HEK293 (cell line): ENCODE measurements around the gene JMJD6.

Source experiments
- GLI2 ChIP-seq: fragments of 450-650 bp; formaldehyde crosslinking; IDR thresholded peaks from 2 replicates; pipeline ENCODE4; 2017; ENCODE audit warnings: missing biosample characterization, missing genetic modification characterization, low read depth, borderline replicate concordance
- SETDB1 ChIP-seq: IDR thresholded peaks from one replicate; pipeline ENCODE4 v1.6.1; 2017; ENCODE audit warnings: mild to moderate bottlenecking, low read length, moderate library complexity, mixed read lengths; ENCODE audit not compliant: insufficient read length
- ZBTB1 ChIP-seq: fragments of 450-650 bp; formaldehyde crosslinking; IDR thresholded peaks from 2 replicates; pipeline ENCODE4 v1.5.1; 2016; ENCODE audit warnings: missing biosample characterization, missing genetic modification characterization
- ZBTB21 ChIP-seq: fragments of 450-650 bp; formaldehyde crosslinking; IDR thresholded peaks from 2 replicates; pipeline ENCODE4 v1.5.1; 2017; ENCODE audit warnings: missing biosample characterization, missing genetic modification characterization
- ZNF114 ChIP-seq: fragments of 450-650 bp; formaldehyde crosslinking; IDR thresholded peaks from 2 replicates; pipeline ENCODE4 v1.5.0; 2017; ENCODE audit warnings: missing biosample characterization, missing genetic modification characterization
- ZNF202 ChIP-seq: fragments of 450-650 bp; formaldehyde crosslinking; IDR thresholded peaks from 2 replicates; pipeline ENCODE4 v1.5.1; 2016; ENCODE audit warnings: missing biosample characterization, missing genetic modification characterization, borderline replicate concordance
- ZNF221 ChIP-seq: fragments of 450-650 bp; formaldehyde crosslinking; IDR thresholded peaks from 2 replicates; pipeline ENCODE4 v1.5.1; 2017; ENCODE audit warnings: missing biosample characterization, missing genetic modification characterization, borderline replicate concordance
- ZNF391 ChIP-seq: fragments of 450-650 bp; formaldehyde crosslinking; IDR thresholded peaks from 2 replicates; pipeline ENCODE4 v1.5.1; 2016; ENCODE audit warnings: low read depth, missing biosample characterization, missing genetic modification characterization, borderline replicate concordance
- ZNF473 ChIP-seq: fragments of 450-650 bp; formaldehyde crosslinking; IDR thresholded peaks from 2 replicates; pipeline ENCODE4 v1.5.1; 2017; ENCODE audit warnings: missing biosample characterization, missing genetic modification characterization
- ZNF670 ChIP-seq: fragments of 450-650 bp; formaldehyde crosslinking; IDR thresholded peaks from 2 replicates; pipeline ENCODE4 v1.5.1; 2016; ENCODE audit warnings: missing biosample characterization, missing genetic modification characterization, low read depth
- ZNF677 ChIP-seq: fragments of 450-650 bp; IDR thresholded peaks from 2 replicates; pipeline ENCODE4 v1.5.0; 2018; ENCODE audit warnings: missing biosample characterization, mild to moderate bottlenecking, missing genetic modification characterization, moderate library complexity
- ZNF768 ChIP-seq: fragments of 450-650 bp; formaldehyde crosslinking; IDR thresholded peaks from 2 replicates; pipeline ENCODE4 v1.5.1; 2018; ENCODE audit warnings: missing biosample characterization, mild to moderate bottlenecking, missing genetic modification characterization
- ZNF791 ChIP-seq: fragments of 450-650 bp; formaldehyde crosslinking; IDR thresholded peaks from 2 replicates; pipeline ENCODE4 v1.5.1; 2016; ENCODE audit warnings: missing biosample characterization, missing genetic modification characterization
- ZSCAN30 ChIP-seq: fragments of 450-650 bp; IDR thresholded peaks from 2 replicates; pipeline ENCODE4 v1.5.1; 2018; ENCODE audit warnings: missing biosample characterization, mild to moderate bottlenecking, missing genetic modification characterization, moderate library complexity
- TF ChIP-seq, protein P1 (sequence below): fragments of 450-650 bp; formaldehyde crosslinking; IDR thresholded peaks from 2 replicates; pipeline ENCODE4 v1.5.1; 2016; ENCODE audit warnings: missing biosample characterization, missing genetic modification characterization, borderline replicate concordance
- TF ChIP-seq, protein P2 (sequence below): fragments of 450-650 bp; formaldehyde crosslinking; IDR thresholded peaks from 2 replicates; pipeline ENCODE4 v1.5.1; 2016; ENCODE audit warnings: missing biosample characterization, missing genetic modification characterization
- TF ChIP-seq, protein P3 (sequence below): fragments of 450-650 bp; formaldehyde crosslinking; IDR thresholded peaks from 2 replicates; pipeline ENCODE4 v1.5.1; 2017; ENCODE audit warnings: missing biosample characterization, missing genetic modification characterization
- TF ChIP-seq, protein P4 (sequence below): fragments of 450-650 bp; formaldehyde crosslinking; IDR thresholded peaks from 2 replicates; pipeline ENCODE4 v1.5.1; 2017; ENCODE audit warnings: missing biosample characterization, missing genetic modification characterization
- TF ChIP-seq, protein P5 (sequence below): fragments of 450-650 bp; formaldehyde crosslinking; IDR thresholded peaks from 2 replicates; pipeline ENCODE4 v1.5.1; 2016; ENCODE audit warnings: missing biosample characterization, missing genetic modification characterization, low read depth

JMJD6 gene

DNA sequence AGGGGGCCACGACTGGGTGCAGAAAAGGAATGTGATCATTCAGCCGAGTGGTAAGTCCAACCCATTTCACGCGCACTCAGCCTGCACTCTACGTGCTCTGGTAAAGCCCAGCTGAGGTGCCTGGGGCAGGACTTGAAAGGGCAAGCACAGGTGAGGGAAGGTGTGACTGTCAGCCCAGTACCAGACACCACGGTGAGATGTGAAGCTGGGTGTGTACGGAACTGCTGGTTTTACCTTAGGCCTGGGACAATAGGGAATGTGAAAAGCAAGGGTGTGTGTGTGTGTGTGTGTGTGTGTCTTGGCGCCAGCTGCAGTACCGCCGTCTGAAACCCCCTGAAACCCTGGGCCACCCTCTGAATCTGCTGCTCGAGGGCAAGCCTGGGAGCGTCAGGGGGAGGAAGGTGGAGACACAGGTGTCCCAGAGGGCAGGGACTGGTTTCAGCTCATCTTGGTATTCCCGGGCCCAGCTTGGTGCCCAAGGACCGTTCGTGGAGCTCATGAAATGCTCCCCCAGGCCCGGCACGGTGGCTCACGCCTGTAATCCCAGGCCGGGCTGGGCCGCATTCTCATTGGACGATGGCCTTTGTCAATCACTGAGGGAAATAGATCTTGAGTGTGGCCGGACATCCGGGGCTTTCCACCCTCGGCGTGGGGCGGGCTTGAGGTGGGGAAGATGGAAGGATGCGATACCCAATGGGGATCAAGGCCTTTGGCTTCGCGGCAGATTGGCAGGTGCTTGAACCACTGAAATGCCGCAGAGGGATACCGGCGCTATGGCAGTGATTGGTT, 55.1 kb downstream of the JMJD6 start (continued):
- TF ChIP-seq, protein P1, sequence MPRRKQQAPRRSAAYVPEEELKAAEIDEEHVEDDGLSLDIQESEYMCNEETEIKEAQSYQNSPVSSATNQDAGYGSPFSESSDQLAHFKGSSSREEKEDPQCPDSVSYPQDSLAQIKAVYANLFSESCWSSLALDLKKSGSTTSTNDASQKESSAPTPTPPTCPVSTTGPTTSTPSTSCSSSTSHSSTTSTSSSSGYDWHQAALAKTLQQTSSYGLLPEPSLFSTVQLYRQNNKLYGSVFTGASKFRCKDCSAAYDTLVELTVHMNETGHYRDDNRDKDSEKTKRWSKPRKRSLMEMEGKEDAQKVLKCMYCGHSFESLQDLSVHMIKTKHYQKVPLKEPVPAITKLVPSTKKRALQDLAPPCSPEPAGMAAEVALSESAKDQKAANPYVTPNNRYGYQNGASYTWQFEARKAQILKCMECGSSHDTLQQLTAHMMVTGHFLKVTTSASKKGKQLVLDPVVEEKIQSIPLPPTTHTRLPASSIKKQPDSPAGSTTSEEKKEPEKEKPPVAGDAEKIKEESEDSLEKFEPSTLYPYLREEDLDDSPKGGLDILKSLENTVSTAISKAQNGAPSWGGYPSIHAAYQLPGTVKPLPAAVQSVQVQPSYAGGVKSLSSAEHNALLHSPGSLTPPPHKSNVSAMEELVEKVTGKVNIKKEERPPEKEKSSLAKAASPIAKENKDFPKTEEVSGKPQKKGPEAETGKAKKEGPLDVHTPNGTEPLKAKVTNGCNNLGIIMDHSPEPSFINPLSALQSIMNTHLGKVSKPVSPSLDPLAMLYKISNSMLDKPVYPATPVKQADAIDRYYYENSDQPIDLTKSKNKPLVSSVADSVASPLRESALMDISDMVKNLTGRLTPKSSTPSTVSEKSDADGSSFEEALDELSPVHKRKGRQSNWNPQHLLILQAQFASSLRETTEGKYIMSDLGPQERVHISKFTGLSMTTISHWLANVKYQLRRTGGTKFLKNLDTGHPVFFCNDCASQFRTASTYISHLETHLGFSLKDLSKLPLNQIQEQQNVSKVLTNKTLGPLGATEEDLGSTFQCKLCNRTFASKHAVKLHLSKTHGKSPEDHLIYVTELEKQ (tag by site-specific recombination) = peak; percentile 12; the same call in 1 of the 2 replicates
- TF ChIP-seq GLI2 (tag by site-specific recombination) (no peak), ZNF114 (tag by site-specific recombination) (no peak), ZBTB1 (no peak), ZNF677 (tag by site-specific recombination) (no peak), ZNF202 (no peak), ZNF768 (tag by site-specific recombination) (no peak), SETDB1 (no peak), ZNF221 (tag by site-specific recombination) (no peak), ZBTB21 (tag by site-specific recombination) (peak; percentile 73; the same call in 1 of the 2 replicates), ZNF473 (no peak), ZNF670 (tag by site-specific recombination) (no peak), ZNF791 (no peak), ZNF391 (tag by site-specific recombination) (peak; percentile 98), ZSCAN30 (tag by site-specific recombination) (peak; percentile 52; the same call in 1 of the 2 replicates)
- TF ChIP-seq, protein P2, sequence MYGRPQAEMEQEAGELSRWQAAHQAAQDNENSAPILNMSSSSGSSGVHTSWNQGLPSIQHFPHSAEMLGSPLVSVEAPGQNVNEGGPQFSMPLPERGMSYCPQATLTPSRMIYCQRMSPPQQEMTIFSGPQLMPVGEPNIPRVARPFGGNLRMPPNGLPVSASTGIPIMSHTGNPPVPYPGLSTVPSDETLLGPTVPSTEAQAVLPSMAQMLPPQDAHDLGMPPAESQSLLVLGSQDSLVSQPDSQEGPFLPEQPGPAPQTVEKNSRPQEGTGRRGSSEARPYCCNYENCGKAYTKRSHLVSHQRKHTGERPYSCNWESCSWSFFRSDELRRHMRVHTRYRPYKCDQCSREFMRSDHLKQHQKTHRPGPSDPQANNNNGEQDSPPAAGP (tag by site-specific recombination) = peak; percentile 98
- TF ChIP-seq, protein P3, sequence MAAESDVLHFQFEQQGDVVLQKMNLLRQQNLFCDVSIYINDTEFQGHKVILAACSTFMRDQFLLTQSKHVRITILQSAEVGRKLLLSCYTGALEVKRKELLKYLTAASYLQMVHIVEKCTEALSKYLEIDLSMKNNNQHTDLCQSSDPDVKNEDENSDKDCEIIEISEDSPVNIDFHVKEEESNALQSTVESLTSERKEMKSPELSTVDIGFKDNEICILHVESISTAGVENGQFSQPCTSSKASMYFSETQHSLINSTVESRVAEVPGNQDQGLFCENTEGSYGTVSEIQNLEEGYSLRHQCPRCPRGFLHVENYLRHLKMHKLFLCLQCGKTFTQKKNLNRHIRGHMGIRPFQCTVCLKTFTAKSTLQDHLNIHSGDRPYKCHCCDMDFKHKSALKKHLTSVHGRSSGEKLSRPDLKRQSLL (tag by site-specific recombination) = no peak
- TF ChIP-seq, protein P4, sequence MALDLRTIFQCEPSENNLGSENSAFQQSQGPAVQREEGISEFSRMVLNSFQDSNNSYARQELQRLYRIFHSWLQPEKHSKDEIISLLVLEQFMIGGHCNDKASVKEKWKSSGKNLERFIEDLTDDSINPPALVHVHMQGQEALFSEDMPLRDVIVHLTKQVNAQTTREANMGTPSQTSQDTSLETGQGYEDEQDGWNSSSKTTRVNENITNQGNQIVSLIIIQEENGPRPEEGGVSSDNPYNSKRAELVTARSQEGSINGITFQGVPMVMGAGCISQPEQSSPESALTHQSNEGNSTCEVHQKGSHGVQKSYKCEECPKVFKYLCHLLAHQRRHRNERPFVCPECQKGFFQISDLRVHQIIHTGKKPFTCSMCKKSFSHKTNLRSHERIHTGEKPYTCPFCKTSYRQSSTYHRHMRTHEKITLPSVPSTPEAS = peak; percentile 96
- TF ChIP-seq, protein P5, sequence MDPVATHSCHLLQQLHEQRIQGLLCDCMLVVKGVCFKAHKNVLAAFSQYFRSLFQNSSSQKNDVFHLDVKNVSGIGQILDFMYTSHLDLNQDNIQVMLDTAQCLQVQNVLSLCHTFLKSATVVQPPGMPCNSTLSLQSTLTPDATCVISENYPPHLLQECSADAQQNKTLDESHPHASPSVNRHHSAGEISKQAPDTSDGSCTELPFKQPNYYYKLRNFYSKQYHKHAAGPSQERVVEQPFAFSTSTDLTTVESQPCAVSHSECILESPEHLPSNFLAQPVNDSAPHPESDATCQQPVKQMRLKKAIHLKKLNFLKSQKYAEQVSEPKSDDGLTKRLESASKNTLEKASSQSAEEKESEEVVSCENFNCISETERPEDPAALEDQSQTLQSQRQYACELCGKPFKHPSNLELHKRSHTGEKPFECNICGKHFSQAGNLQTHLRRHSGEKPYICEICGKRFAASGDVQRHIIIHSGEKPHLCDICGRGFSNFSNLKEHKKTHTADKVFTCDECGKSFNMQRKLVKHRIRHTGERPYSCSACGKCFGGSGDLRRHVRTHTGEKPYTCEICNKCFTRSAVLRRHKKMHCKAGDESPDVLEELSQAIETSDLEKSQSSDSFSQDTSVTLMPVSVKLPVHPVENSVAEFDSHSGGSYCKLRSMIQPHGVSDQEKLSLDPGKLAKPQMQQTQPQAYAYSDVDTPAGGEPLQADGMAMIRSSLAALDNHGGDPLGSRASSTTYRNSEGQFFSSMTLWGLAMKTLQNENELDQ = no peak
